GM18508 (cell line): ENCODE measurements around the gene AKR1C2.
"Not testable (repeated sequence)": the region's sequence is repeated elsewhere in the genome, so short reads cannot be mapped to it uniquely, and the experiment has no call there.

Source experiments
- ATAC-seq: cut with Tn5 transposase; IDR thresholded peaks from one replicate; pipeline ENCODE4 v1.9.1; 2021; ENCODE audit warnings: moderate number of reproducible peaks; ENCODE audit not compliant: insufficient read depth, unreplicated experiment

The AKR1C2 gene

GRCh38 chr10:4992564-4992963 lies 11.1 kb downstream of the AKR1C2 start:
- not testable (repeated sequence) for ATAC-seq

GRCh38 chr10:4991463-4991862 lies 12.2 kb downstream of the AKR1C2 start:
- not testable (repeated sequence) for ATAC-seq

GRCh38 chr10:4990217-4990616 lies 13.4 kb downstream of the AKR1C2 start:
- ATAC-seq, result no peak

GRCh38 chr10:4988000-4988641 lies 15.5 kb downstream of the AKR1C2 start:
- ATAC-seq, result not testable (repeated sequence)

- ATAC-seq, result no peak
Measured at GRCh38 chr10:4984971-4985594, 18.6 kb downstream of the AKR1C2 start.

GRCh38 chr10:4984223-4984622 lies 19.4 kb downstream of the AKR1C2 start:
- ATAC-seq, result no peak

- no peak for ATAC-seq
Measured at GRCh38 chr10:4983615-4984216, 19.9 kb downstream of the AKR1C2 start.

GRCh38 chr10:4982764-4983226 lies 20.9 kb downstream of the AKR1C2 start:
- ATAC-seq, result no peak

GRCh38 chr10:4981722-4982471 lies 21.8 kb downstream of the AKR1C2 start:
- no peak for ATAC-seq

GRCh38 chr10:4980793-4981192 lies 22.9 kb downstream of the AKR1C2 start:
- no peak for ATAC-seq

- ATAC-seq, result no peak
Measured at GRCh38 chr10:4978870-4979269, 24.8 kb downstream of the AKR1C2 start.

GRCh38 chr10:4977025-4977424 lies 26.6 kb downstream of the AKR1C2 start:
- ATAC-seq, result no peak

- ATAC-seq, result not testable (repeated sequence)
Measured at GRCh38 chr10:4974400-4974799, 29.3 kb downstream of the AKR1C2 start.

GRCh38 chr10:4973294-4973693 lies 30.4 kb downstream of the AKR1C2 start:
- not testable (repeated sequence) for ATAC-seq

GRCh38 chr10:4972369-4973142 lies 31.1 kb downstream of the AKR1C2 start:
- not testable (repeated sequence) for ATAC-seq

GRCh38 chr10:4970362-4970761 lies 33.3 kb downstream of the AKR1C2 start:
- ATAC-seq, result not testable (repeated sequence)

- ATAC-seq, result not testable (repeated sequence)
Measured at GRCh38 chr10:4969289-4969688, 34.4 kb downstream of the AKR1C2 start.

- not testable (repeated sequence) for ATAC-seq
Measured at GRCh38 chr10:4967189-4967588, 36.5 kb downstream of the AKR1C2 start.

GRCh38 chr10:4965763-4966162 lies 37.9 kb downstream of the AKR1C2 start:
- not testable (repeated sequence) for ATAC-seq

- not testable (repeated sequence) for ATAC-seq
Measured at GRCh38 chr10:4963815-4964154, 39.9 kb downstream of the AKR1C2 start.
